Astrocyte (in vitro differentiated cells and primary cell): ENCODE measurements around the gene SYNE1. TPM values are rescaled to one million over a fixed set of nuclear protein-coding genes. Genes with fewer than 3 reads are reported as not detected.

Source experiments
- DNase-seq: peaks from one replicate; pipeline ENCODE4 v3.0.0-alpha.2; 2010; ENCODE audit warnings: low read depth
- FAIRE-seq: peaks from 2 replicates; lab custom pipeline; 2011; peaks lifted over from hg19 to GRCh38; lab: Jason Lieb, UNC
- H2AFZ ChIP-seq: 2 replicates; pipeline ENCODE4 v1.6.0; 2012; ENCODE audit warnings: low read depth, low read length, inconsistent platforms
- H3K27ac ChIP-seq: 2 replicates; pipeline ENCODE4 v1.5.1; 2011; ENCODE audit warnings: low read depth, low read length, inconsistent platforms
- H3K27me3 ChIP-seq: 2 replicates; pipeline ENCODE4 v1.6.0; 2011; ENCODE audit warnings: low read length, inconsistent platforms; ENCODE audit not compliant: insufficient read depth
- H3K36me3 ChIP-seq: 2 replicates; pipeline ENCODE4 v1.5.1; 2011; ENCODE audit warnings: low read length, inconsistent platforms; ENCODE audit not compliant: insufficient read depth
- H3K4me1 ChIP-seq: 2 replicates; pipeline ENCODE4 v1.5.1; 2011; ENCODE audit warnings: low read length, inconsistent platforms; ENCODE audit not compliant: insufficient read depth
- H3K4me2 ChIP-seq: 2 replicates; pipeline ENCODE4 v1.6.0; 2012; ENCODE audit warnings: low read length, inconsistent platforms
- H3K4me3 ChIP-seq: 2 replicates; pipeline ENCODE4 v1.5.1; 2011; ENCODE audit warnings: low read depth, mild to moderate bottlenecking, low read length, inconsistent platforms; ENCODE audit not compliant: insufficient read depth
- H3K79me2 ChIP-seq: 2 replicates; pipeline ENCODE4 v1.6.0; 2012; ENCODE audit warnings: mild to moderate bottlenecking, low read length, inconsistent platforms; ENCODE audit not compliant: insufficient read depth
- H3K9ac ChIP-seq: 2 replicates; pipeline ENCODE4 v1.6.0; 2012; ENCODE audit warnings: mild to moderate bottlenecking, low read length, inconsistent platforms
- H3K9me3 ChIP-seq: 2 replicates; pipeline ENCODE4 v1.5.1; 2012; ENCODE audit warnings: low read depth, mild to moderate bottlenecking, low read length, inconsistent platforms; ENCODE audit not compliant: insufficient read depth
- H4K20me1 ChIP-seq: 2 replicates; pipeline ENCODE4 v1.6.0; 2012; ENCODE audit warnings: low read length, inconsistent platforms; ENCODE audit not compliant: insufficient read depth
- H3K27ac Mint-ChIP-seq: one replicate; pipeline ENCODE4 v1.8.0; 2021; ENCODE audit warnings: mild to moderate bottlenecking, mixed read lengths; ENCODE audit not compliant: unreplicated experiment
- H3K27me3 Mint-ChIP-seq: one replicate; pipeline ENCODE4 v1.8.0; 2021; ENCODE audit warnings: low read depth, mixed read lengths; ENCODE audit not compliant: unreplicated experiment
- H3K36me3 Mint-ChIP-seq: one replicate; pipeline ENCODE4 v1.8.0; 2021; ENCODE audit warnings: low read depth, mixed read lengths; ENCODE audit not compliant: unreplicated experiment
- H3K4me1 Mint-ChIP-seq: one replicate; pipeline ENCODE4 v1.8.0; 2021; ENCODE audit warnings: low read depth, mixed read lengths; ENCODE audit not compliant: unreplicated experiment
- H3K4me3 Mint-ChIP-seq: one replicate; pipeline ENCODE4 v1.8.0; 2021; ENCODE audit warnings: mild to moderate bottlenecking, moderate library complexity, mixed read lengths; ENCODE audit not compliant: unreplicated experiment
- H3K9me3 Mint-ChIP-seq: one replicate; pipeline ENCODE4 v1.8.0; 2021; ENCODE audit warnings: mild to moderate bottlenecking, mixed read lengths; ENCODE audit not compliant: unreplicated experiment
- CTCF ChIP-seq: IDR thresholded peaks from 2 replicates; pipeline ENCODE4 v1.5.1; 2011; ENCODE audit warnings: low read depth, mild to moderate bottlenecking, inconsistent platforms, low read length, moderate library complexity; ENCODE audit not compliant: insufficient read depth
- EZH2 ChIP-seq: IDR thresholded peaks from 2 replicates; pipeline ENCODE4 v1.6.1; 2012; ENCODE audit warnings: mild to moderate bottlenecking, low read length, inconsistent platforms; ENCODE audit not compliant: insufficient read depth
- total RNA-seq: library from RNA; stranded (reverse); gene quantifications from 2 replicates; pipeline ENCODE4 v1.2.1, GENCODE V29; 2021

SYNE1 gene
- total RNA-seq, 1 donor from 2014 or later, result 66.5 TPM

- Mint-ChIP-seq H3K9me3 (no peaks in the 10 kb centered on the region), H3K27ac (no peak overlapping the region), H3K4me1 (no peaks in the 10 kb centered on the region), H3K27me3 (no peaks in the 10 kb centered on the region), H3K36me3 (peaks cover 13% of the 10 kb centered on the region), H3K4me3 (no peak overlapping the region)
- no peak overlapping the region for H3K4me2 ChIP-seq
- no peaks in the 10 kb centered on the region for H3K27me3 ChIP-seq
- H3K4me1 ChIP-seq, result no peaks in the 10 kb centered on the region
- no peaks in the 10 kb centered on the region for H3K79me2 ChIP-seq
- H3K4me3 ChIP-seq, result no peak overlapping the region
- FAIRE-seq, result no peak
- no peak overlapping the region for H2AFZ ChIP-seq
- H3K9me3 ChIP-seq, result no peaks in the 10 kb centered on the region
- TF ChIP-seq CTCF (no peak), EZH2 (no peak)
- no peak overlapping the region for H3K9ac ChIP-seq
- no peak overlapping the region for H3K27ac ChIP-seq
- H4K20me1 ChIP-seq, result no peaks in the 10 kb centered on the region
- DNase-seq, result no peak
- peaks cover 16% of the 10 kb centered on the region for H3K36me3 ChIP-seq
These were observed 450.3 kb downstream of the SYNE1 start for GRCh38 chr6:152186840-152187239.

GRCh38 chr6:152184917-152185574 lies 452.1 kb downstream of the SYNE1 start:
- no peak overlapping the region for H3K27ac Mint-ChIP-seq
- no peak overlapping the region for H3K4me3 ChIP-seq
- no peaks in the 10 kb centered on the region for H3K79me2 ChIP-seq
- no peaks in the 10 kb centered on the region for H3K9me3 Mint-ChIP-seq
- no peak overlapping the region for H3K9ac ChIP-seq
- no peak overlapping the region for H3K4me3 Mint-ChIP-seq
- no peak overlapping the region for H2AFZ ChIP-seq
- H4K20me1 ChIP-seq, result no peaks in the 10 kb centered on the region
- DNase-seq (no peak), FAIRE-seq (peak; percentile 23)
- no peak overlapping the region for H3K27ac ChIP-seq
- no peaks in the 10 kb centered on the region for H3K27me3 Mint-ChIP-seq
- no peaks in the 10 kb centered on the region for H3K9me3 ChIP-seq
- H3K4me1 Mint-ChIP-seq, result no peaks in the 10 kb centered on the region
- H3K4me1 ChIP-seq, result no peaks in the 10 kb centered on the region
- peaks cover 16% of the 10 kb centered on the region for H3K36me3 ChIP-seq
- TF ChIP-seq EZH2, result no peak
- TF ChIP-seq CTCF, result no peak
- peaks cover 12% of the 10 kb centered on the region for H3K36me3 Mint-ChIP-seq
- no peak overlapping the region for H3K4me2 ChIP-seq
- no peaks in the 10 kb centered on the region for H3K27me3 ChIP-seq

GRCh38 chr6:152184573-152184916 lies 452.6 kb downstream of the SYNE1 start:
- Histone ChIP-seq H3K27me3 (no peaks in the 10 kb centered on the region), H3K36me3 (peaks cover 11% of the 10 kb centered on the region), H3K79me2 (no peaks in the 10 kb centered on the region), H3K4me1 (no peaks in the 10 kb centered on the region), H3K4me3 (no peak overlapping the region), H3K9me3 (no peaks in the 10 kb centered on the region), H4K20me1 (no peaks in the 10 kb centered on the region), H3K4me2 (no peak overlapping the region), H2AFZ (no peak overlapping the region), H3K9ac (no peak overlapping the region), H3K27ac (no peak overlapping the region)
- FAIRE-seq, result no peak
- Mint-ChIP-seq H3K27me3 (no peaks in the 10 kb centered on the region), H3K9me3 (no peaks in the 10 kb centered on the region), H3K27ac (no peak overlapping the region), H3K4me3 (no peak overlapping the region), H3K36me3 (peaks cover 9% of the 10 kb centered on the region), H3K4me1 (no peaks in the 10 kb centered on the region)
- TF ChIP-seq CTCF (no peak), EZH2 (no peak)
- no peak for DNase-seq
